Right lobe of liver (tissue), 6 donors: Measurements from ENCODE around the gene TAGAP. TPM values are rescaled to one million over a fixed set of nuclear protein-coding genes. Genes with fewer than 3 reads are reported as not detected.
A peak's percentile ranks its signal among the peaks of the same experiment; 100 is the strongest.
"Not testable (repeated sequence)": the region's sequence is repeated elsewhere in the genome, so short reads cannot be mapped to it uniquely, and the experiment has no call there.

Experiments
- ATAC-seq, 4 donors: fragments of 200-7000 bp; cut with Tn5 transposase; one replicate each; pipeline ENCODE4 v1.9.1; 2020; ENCODE audit warnings: mild to moderate bottlenecking in 4 of 4, moderate library complexity in 4 of 4
- DNase-seq, 3 donors: peaks; one replicate each; pipeline ENCODE4 v3.0.0-alpha.2; 2020
- H3K27ac ChIP-seq, 3 donors: fragments of 200-600 bp; one replicate each; pipeline ENCODE4 v1.8.0; 2022
- H3K27me3 ChIP-seq, 2 donors: fragments of 200-600 bp; one replicate each; pipeline ENCODE4 v1.8.0; 2022
- H3K36me3 ChIP-seq, 4 donors: fragments of 200-600 bp; sonication (generic) in 1 of 4; one replicate each; pipeline versions ENCODE4 v1.5.1 to v1.8.0; 2017 to 2022; ENCODE audit warnings: control low read depth in 1 of 4
- H3K4me1 ChIP-seq, 4 donors: fragments of 200-600 bp; sonication (generic) in 1 of 4; one replicate each; pipeline versions ENCODE4 v1.5.1 to v1.8.0; 2017 to 2022; ENCODE audit warnings: control low read depth in 1 of 4
- H3K4me3 ChIP-seq, 3 donors: fragments of 200-600 bp; one replicate each; pipeline ENCODE4 v1.8.0; 2022
- H3K9me3 ChIP-seq, 4 donors: fragments of 200-600 bp; sonication (generic) in 1 of 4; one replicate each; pipeline versions ENCODE4 v1.5.1 to v1.8.0; 2017 to 2022; ENCODE audit warnings: control low read depth in 1 of 4
- POLR2A ChIP-seq: fragments of 450-650 bp; IDR thresholded peaks from one replicate; pipeline ENCODE4 v1.6.1; 2017; ENCODE audit warnings: antibody characterized with exemption, mild to moderate bottlenecking
- WGBS: methylation state at CpG from one replicate; pipeline ENCODE4 v1.1.6; 2018; ENCODE audit warnings: low coverage, low lambda C conversion rate; ENCODE audit not compliant: insufficient coverage; ENCODE audit errors: missing lambda C conversion rate; 5-methylcytosine and 5-hydroxymethylcytosine counted together
- intact Hi-C, 2 donors: fragments of 100-400 bp; cut with DNase I; formaldehyde crosslinking; loops; one replicate each; pipeline versions ENCODE4 v1.11.2 to v1.14.1; 2022
- total RNA-seq, 6 experiments: library from RNA; depleted of rRNA in 2 of 6; stranded (reverse); fragments of >200 nt in 2 of 6; fragmentation: NEBNext Ultra II Directional in 3 of 6; extraction: Animal tissue kit (Norgen Biotek cat#: 25700) in 3 of 6; gene quantifications; one replicate each; pipeline versions ENCODE4 v1.1.0 to v1.2.4, GENCODE V29; 2016 to 2023
- TF ChIP-seq, protein P1 (sequence below), 4 donors: fragments of 200-600 bp in 3 of 4; fragments of 450-650 bp in 1 of 4; IDR thresholded peaks; one replicate each; pipeline versions ENCODE4 v1.5.1 to v1.8.0; 2016 to 2022; ENCODE audit warnings: antibody characterized with exemption in 4 of 4, mild to moderate bottlenecking in 2 of 4
- donor health status: DM: no; HTN: yes; CAD: no.
- donor health status: DM: no; HTN: no; CAD: no.
- donor health status: DM: no; HTN: no; CAD: no.
- donor health status: DM: no; HTN: yes; CAD: no.
- donor health status: DM: no; HTN: yes; CAD: no.

Gene TAGAP
- total RNA-seq, 6 experiments from 2014 or later = 0.13 to 1.8 (median 0.92) TPM

- no peak overlapping the region for H3K4me3 ChIP-seq
- ATAC-seq (peak; percentile 31 to 51 (median 39)), DNase-seq (no peak)
These were observed 5.6 kb downstream of the TAGAP start for GRCh38 chr6:159038914-159039884.

DNA sequence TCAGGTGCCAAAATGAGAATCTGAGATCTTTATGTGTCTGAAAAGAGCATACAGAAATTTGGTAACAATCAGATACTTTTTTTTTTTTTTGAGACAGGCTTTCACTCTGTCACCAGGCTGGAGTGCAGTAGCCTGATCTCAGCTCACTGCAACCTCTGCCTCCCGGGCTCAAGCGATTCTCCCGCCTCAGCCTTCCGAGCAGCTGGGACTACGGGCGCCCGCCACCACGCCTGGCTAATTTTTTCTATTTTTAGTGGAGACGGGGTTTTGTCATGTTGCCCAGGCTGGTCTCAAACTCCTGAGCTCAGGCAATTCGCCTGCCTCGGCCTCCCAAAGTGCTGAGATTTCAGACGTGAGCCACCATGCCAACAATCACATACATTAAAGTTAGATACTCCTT, 6.5 kb downstream of the TAGAP start:
- H3K4me1 ChIP-seq = peaks cover 0 to 13% (median 2%) of the 10 kb centered on the region in 4 donors
- DNase-seq, H3K27me3 ChIP-seq, H3K27ac ChIP-seq, ATAC-seq, H3K9me3 ChIP-seq, H3K36me3 ChIP-seq, H3K4me3 ChIP-seq, intact Hi-C loops: not testable (repeated sequence)
- WGBS = 67% methylated on average over 12 of the region's 12 CpGs

More at GRCh38 chr6:159038914-159039884, 5.6 kb downstream of the TAGAP start:
- no peaks in the 10 kb centered on the region for H3K27me3 ChIP-seq
- H3K9me3 ChIP-seq = no peaks in the 10 kb centered on the region
- 42% methylated on average over 7 of the region's 8 CpGs for WGBS
- H3K27ac ChIP-seq = peak overlapping the region in 1 of 3 donors; percentile 48
- TF ChIP-seq POLR2A = no peak
- TF ChIP-seq, protein P1, sequence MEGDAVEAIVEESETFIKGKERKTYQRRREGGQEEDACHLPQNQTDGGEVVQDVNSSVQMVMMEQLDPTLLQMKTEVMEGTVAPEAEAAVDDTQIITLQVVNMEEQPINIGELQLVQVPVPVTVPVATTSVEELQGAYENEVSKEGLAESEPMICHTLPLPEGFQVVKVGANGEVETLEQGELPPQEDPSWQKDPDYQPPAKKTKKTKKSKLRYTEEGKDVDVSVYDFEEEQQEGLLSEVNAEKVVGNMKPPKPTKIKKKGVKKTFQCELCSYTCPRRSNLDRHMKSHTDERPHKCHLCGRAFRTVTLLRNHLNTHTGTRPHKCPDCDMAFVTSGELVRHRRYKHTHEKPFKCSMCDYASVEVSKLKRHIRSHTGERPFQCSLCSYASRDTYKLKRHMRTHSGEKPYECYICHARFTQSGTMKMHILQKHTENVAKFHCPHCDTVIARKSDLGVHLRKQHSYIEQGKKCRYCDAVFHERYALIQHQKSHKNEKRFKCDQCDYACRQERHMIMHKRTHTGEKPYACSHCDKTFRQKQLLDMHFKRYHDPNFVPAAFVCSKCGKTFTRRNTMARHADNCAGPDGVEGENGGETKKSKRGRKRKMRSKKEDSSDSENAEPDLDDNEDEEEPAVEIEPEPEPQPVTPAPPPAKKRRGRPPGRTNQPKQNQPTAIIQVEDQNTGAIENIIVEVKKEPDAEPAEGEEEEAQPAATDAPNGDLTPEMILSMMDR (IDR thresholded peaks at IDR 0.05) = no peak
- intact Hi-C loops = no loop called here
- H3K4me1 ChIP-seq = peaks cover 0 to 13% (median 2%) of the 10 kb centered on the region in 4 donors
- peaks cover 0 to 4% (median 0%) of the 10 kb centered on the region in 4 donors for H3K36me3 ChIP-seq

- H3K27ac ChIP-seq = no peak overlapping the region
- H3K4me3 ChIP-seq = no peak overlapping the region
- intact Hi-C loops = no loop called here
- ATAC-seq (no peak), DNase-seq (no peak)
- 44% methylated on average over 5 of the region's 5 CpGs for WGBS
- peaks cover 0 to 12% (median 2%) of the 10 kb centered on the region in 4 donors for H3K4me1 ChIP-seq
- H3K27me3 ChIP-seq = no peaks in the 10 kb centered on the region
- H3K36me3 ChIP-seq = peaks cover 0 to 4% (median 0%) of the 10 kb centered on the region in 4 donors
- no peaks in the 10 kb centered on the region for H3K9me3 ChIP-seq
- TF ChIP-seq, protein P1 (IDR thresholded peaks at IDR 0.05) = no peak
- no peak for TF ChIP-seq POLR2A
These were observed 7.0 kb downstream of the TAGAP start for GRCh38 chr6:159037756-159038290.

DNA sequence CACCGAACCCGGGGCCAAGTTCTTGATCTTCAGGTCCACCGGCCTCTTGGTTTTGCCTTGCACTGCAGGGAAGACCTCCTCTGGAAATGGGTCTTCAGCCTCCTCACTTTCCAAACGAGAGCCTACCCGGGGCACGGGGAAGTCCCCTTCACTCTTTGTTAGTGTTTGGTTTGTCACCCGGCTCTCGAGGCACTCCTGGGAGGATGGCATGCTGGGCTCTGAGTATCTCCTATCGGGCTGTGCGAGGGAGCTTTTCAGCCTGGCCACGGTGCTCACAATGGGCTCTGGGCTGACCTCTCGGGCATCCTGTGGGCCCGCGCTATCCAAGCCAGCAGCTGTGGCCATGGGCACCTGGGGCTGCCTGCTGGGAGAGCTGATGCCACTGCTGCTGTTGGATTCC, 8.1 kb downstream of the TAGAP start:
- 80% methylated on average over 6 of the region's 14 CpGs for WGBS
- intact Hi-C loops = no loop called here
- Histone ChIP-seq H3K36me3 (peaks cover 0 to 4% (median 0%) of the 10 kb centered on the region in 4 donors), H3K9me3 (no peaks in the 10 kb centered on the region), H3K4me1 (peaks cover 0 to 6% (median 0%) of the 10 kb centered on the region in 4 donors), H3K4me3 (no peak overlapping the region), H3K27ac (no peak overlapping the region), H3K27me3 (no peaks in the 10 kb centered on the region)
- ATAC-seq (peak in 1 of 4 donors; percentile 11), DNase-seq (no peak)
- TF ChIP-seq POLR2A = no peak
- TF ChIP-seq, protein P1 (IDR thresholded peaks at IDR 0.05) = no peak

GRCh38 chr6:159035891-159036290, 8.9 kb downstream of the TAGAP start:
- H3K27ac ChIP-seq = no peak overlapping the region
- WGBS = 73% methylated on average over 3 of the region's 17 CpGs
- intact Hi-C loops = no loop called here
- H3K4me3 ChIP-seq = no peak overlapping the region
- H3K9me3 ChIP-seq = no peaks in the 10 kb centered on the region
- no peaks in the 10 kb centered on the region for H3K27me3 ChIP-seq
- ATAC-seq (peak in 1 of 4 donors; percentile 18), DNase-seq (no peak)
- TF ChIP-seq, protein P1 (IDR thresholded peaks at IDR 0.05) = no peak
- TF ChIP-seq POLR2A = no peak
- peaks cover 0 to 4% (median 0%) of the 10 kb centered on the region in 4 donors for H3K36me3 ChIP-seq
- H3K4me1 ChIP-seq = peaks cover 0 to 6% (median 0%) of the 10 kb centered on the region in 4 donors
